Liver (tissue), 9 donors: ENCODE data around the gene PPP4R3A. TPM values are rescaled to one million over a fixed set of nuclear protein-coding genes. Genes with fewer than 3 reads are reported as not detected.

ENCODE experiments used
- DNase-seq: peaks from one replicate; pipeline ENCODE4 v3.0.0-alpha.2; 2017; ENCODE audit warnings: low spot score
- H3K27ac ChIP-seq, 2 donors: one replicate each; pipeline ENCODE4 v1.7.0; 2013; ENCODE audit warnings: inconsistent platforms in 2 of 2, low read length in 2 of 2, control low read depth in 1 of 2, low read depth in 1 of 2, mild to moderate bottlenecking in 1 of 2
- H3K27me3 ChIP-seq, 4 donors: one replicate each; pipeline versions ENCODE4 v1.6.1 to v1.7.0; 2013; ENCODE audit warnings: low read length in 3 of 4, inconsistent platforms in 1 of 4, mild to moderate bottlenecking in 1 of 4, moderate library complexity in 1 of 4; ENCODE audit not compliant: control insufficient read depth in 4 of 4, insufficient read depth in 4 of 4
- H3K36me3 ChIP-seq, 4 donors: one replicate each; pipeline versions ENCODE4 v1.6.1 to v1.7.0; 2013; ENCODE audit warnings: low read length in 3 of 4, mild to moderate bottlenecking in 3 of 4, low read depth in 1 of 4, moderate library complexity in 1 of 4; ENCODE audit not compliant: control insufficient read depth in 4 of 4, insufficient read depth in 3 of 4
- H3K4me1 ChIP-seq, 4 donors: one replicate each; pipeline versions ENCODE4 v1.6.1 to v1.7.0; 2013; ENCODE audit warnings: low read length in 3 of 4, mild to moderate bottlenecking in 3 of 4, moderate library complexity in 1 of 4; ENCODE audit not compliant: control insufficient read depth in 4 of 4, insufficient read depth in 4 of 4
- H3K4me3 ChIP-seq, 3 donors: one replicate each; pipeline versions ENCODE4 v1.6.1 to v1.7.0; 2013; ENCODE audit warnings: low read length in 3 of 3, control low read depth in 1 of 3, low read depth in 1 of 3, mild to moderate bottlenecking in 1 of 3
- H3K9ac ChIP-seq, 2 donors: one replicate each; pipeline ENCODE4 v1.7.0; 2013; ENCODE audit warnings: low read length in 2 of 2, mild to moderate bottlenecking in 2 of 2, moderate library complexity in 2 of 2, control low read depth in 1 of 2, low read depth in 1 of 2
- H3K9me3 ChIP-seq, 4 donors: one replicate each; pipeline versions ENCODE4 v1.6.1 to v1.7.0; 2013; ENCODE audit warnings: low read length in 3 of 4; ENCODE audit not compliant: control insufficient read depth in 4 of 4
- ATF3 ChIP-seq: IDR thresholded peaks from 2 replicates; pipeline ENCODE4 v1.6.1; 2016; ENCODE audit warnings: antibody characterized with exemption
- EGR1 ChIP-seq, 2 donors: IDR thresholded peaks; 2 replicates each; pipeline ENCODE4 v1.6.1; 2016 to 2018; ENCODE audit warnings: antibody characterized with exemption in 2 of 2, low read depth in 2 of 2
- FOXA1 ChIP-seq: IDR thresholded peaks from 2 replicates; pipeline ENCODE4 v1.6.1; 2016; ENCODE audit warnings: antibody characterized with exemption
- FOXA2 ChIP-seq: IDR thresholded peaks from 2 replicates; pipeline ENCODE4 v1.6.1; 2016; ENCODE audit warnings: antibody characterized with exemption
- GABPA ChIP-seq, 2 donors: IDR thresholded peaks in 1 of 2; conservative IDR thresholded peaks in 1 of 2; 2 replicates each; pipeline ENCODE4 v1.6.1; 2016; ENCODE audit warnings: antibody characterized with exemption in 2 of 2, mild to moderate bottlenecking in 1 of 2, moderate library complexity in 1 of 2
- HNF4A ChIP-seq, 2 donors: conservative IDR thresholded peaks; 2 replicates each; pipeline ENCODE4 v1.6.1; 2016; ENCODE audit warnings: antibody characterized with exemption in 2 of 2, mild to moderate bottlenecking in 2 of 2
- HNF4G ChIP-seq: IDR thresholded peaks from 2 replicates; pipeline ENCODE4 v1.6.1; 2016; ENCODE audit warnings: antibody characterized with exemption
- JUND ChIP-seq, 2 donors: IDR thresholded peaks; 2 replicates each; pipeline ENCODE4 v1.6.1; 2016; ENCODE audit warnings: antibody characterized with exemption in 2 of 2
- MAX ChIP-seq: IDR thresholded peaks from 2 replicates; pipeline ENCODE4 v1.6.1; 2016; ENCODE audit warnings: antibody characterized with exemption
- NR2F2 ChIP-seq: IDR thresholded peaks from 2 replicates; pipeline ENCODE4 v1.6.1; 2016; ENCODE audit warnings: antibody characterized with exemption
- RAD21 ChIP-seq, 2 donors: IDR thresholded peaks; 2 replicates each; pipeline ENCODE4 v1.6.1; 2016; ENCODE audit warnings: antibody characterized with exemption in 2 of 2, mild to moderate bottlenecking in 2 of 2
- REST ChIP-seq: IDR thresholded peaks from 2 replicates; pipeline ENCODE4 v1.6.1; 2016; ENCODE audit warnings: antibody characterized with exemption, mild to moderate bottlenecking
- RXRA ChIP-seq, 2 donors: IDR thresholded peaks; 2 replicates each; pipeline ENCODE4 v1.6.1; 2017 to 2018; ENCODE audit warnings: antibody characterized with exemption in 2 of 2, mild to moderate bottlenecking in 1 of 2
- SP1 ChIP-seq: IDR thresholded peaks from 2 replicates; pipeline ENCODE4 v1.6.1; 2018; ENCODE audit warnings: antibody characterized with exemption, mild to moderate bottlenecking
- TAF1 ChIP-seq: conservative IDR thresholded peaks from 2 replicates; pipeline ENCODE4 v1.6.1; 2016; ENCODE audit warnings: antibody characterized with exemption, mild to moderate bottlenecking
- YY1 ChIP-seq: IDR thresholded peaks from 2 replicates; pipeline ENCODE4 v1.6.1; 2016; ENCODE audit warnings: antibody characterized with exemption, mild to moderate bottlenecking
- ZBTB33 ChIP-seq: IDR thresholded peaks from 2 replicates; pipeline ENCODE4 v1.6.1; 2016; ENCODE audit warnings: antibody characterized with exemption
- WGBS: extraction: QIAGEN DNeasy Blood & Tissue Kit; methylation state at CpG from one replicate; pipeline ENCODE4 v1.1.7; 2013; 5-methylcytosine and 5-hydroxymethylcytosine counted together
- polyA plus RNA-seq, 2 donors: library from polyadenylated mRNA; stranded (reverse) in 1 of 2; unstranded in 1 of 2; fragments of 200-250 nt in 1 of 2; fragments of >200 nt in 1 of 2; fragmentation: Nextera tagmentation in 1 of 2; extraction: Ambion mirVana in 1 of 2; gene quantifications; one replicate each; pipeline versions ENCODE4 v1.2.1 to v1.2.3, GENCODE V29; 2013 to 2015
- total RNA-seq, 2 donors: library from RNA; depleted of rRNA; stranded (reverse); fragments of >200 nt; gene quantifications; one replicate each; pipeline ENCODE4 v1.2.3, GENCODE V29; 2014
- TF ChIP-seq, protein P1 (sequence below): fragments of 150-350 bp; IDR thresholded peaks from 2 replicates; pipeline ENCODE4 v1.5.1; 2017; ENCODE audit warnings: improper control_type of control experiment, low read depth, low read length; ENCODE audit not compliant: missing input control
- donor health status: healthy.
- donor health status: healthy.
- donor health status: healthy.
- donor health status: healthy.
- donor health status: healthy.

The PPP4R3A gene
- total and polyA plus RNA-seq, 4 donors, result 18.7 to 63.3 (median 42.5) TPM

GRCh38 chr14:91454155-91454554 is 56.0 kb downstream of the PPP4R3A start:
- TF ChIP-seq JUND (IDR thresholded peaks at IDR 0.05) (no peak), REST (no peak), RAD21 (IDR thresholded peaks at IDR 0.05) (no peak), HNF4G (no peak), FOXA1 (no peak), HNF4A (conservative IDR thresholded peaks at IDR 0.05) (no peak), TAF1 (no peak), NR2F2 (no peak), EGR1 (IDR thresholded peaks at IDR 0.05; ENCODE audit: low read depth in 2 of 2) (no peak), YY1 (no peak), GABPA (IDR thresholded peaks at IDR 0.05 in 1 of 2, conservative IDR thresholded peaks at IDR 0.05 in 1 of 2) (no peak), ZBTB33 (no peak), SP1 (no peak), RXRA (IDR thresholded peaks at IDR 0.05) (no peak), MAX (no peak), ATF3 (no peak), FOXA2 (no peak)
- TF ChIP-seq, protein P1, sequence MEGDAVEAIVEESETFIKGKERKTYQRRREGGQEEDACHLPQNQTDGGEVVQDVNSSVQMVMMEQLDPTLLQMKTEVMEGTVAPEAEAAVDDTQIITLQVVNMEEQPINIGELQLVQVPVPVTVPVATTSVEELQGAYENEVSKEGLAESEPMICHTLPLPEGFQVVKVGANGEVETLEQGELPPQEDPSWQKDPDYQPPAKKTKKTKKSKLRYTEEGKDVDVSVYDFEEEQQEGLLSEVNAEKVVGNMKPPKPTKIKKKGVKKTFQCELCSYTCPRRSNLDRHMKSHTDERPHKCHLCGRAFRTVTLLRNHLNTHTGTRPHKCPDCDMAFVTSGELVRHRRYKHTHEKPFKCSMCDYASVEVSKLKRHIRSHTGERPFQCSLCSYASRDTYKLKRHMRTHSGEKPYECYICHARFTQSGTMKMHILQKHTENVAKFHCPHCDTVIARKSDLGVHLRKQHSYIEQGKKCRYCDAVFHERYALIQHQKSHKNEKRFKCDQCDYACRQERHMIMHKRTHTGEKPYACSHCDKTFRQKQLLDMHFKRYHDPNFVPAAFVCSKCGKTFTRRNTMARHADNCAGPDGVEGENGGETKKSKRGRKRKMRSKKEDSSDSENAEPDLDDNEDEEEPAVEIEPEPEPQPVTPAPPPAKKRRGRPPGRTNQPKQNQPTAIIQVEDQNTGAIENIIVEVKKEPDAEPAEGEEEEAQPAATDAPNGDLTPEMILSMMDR, result no peak
- no peaks in the 10 kb centered on the region for H3K9me3 ChIP-seq
- no peaks in the 10 kb centered on the region for H3K4me1 ChIP-seq
- no peak overlapping the region for H3K9ac ChIP-seq
- no peak for DNase-seq
- no peaks in the 10 kb centered on the region for H3K27me3 ChIP-seq
- H3K27ac ChIP-seq, result no peak overlapping the region
- peaks cover 7 to 25% (median 18%) of the 10 kb centered on the region in 4 donors for H3K36me3 ChIP-seq
- no peak overlapping the region for H3K4me3 ChIP-seq

GRCh38 chr14:91453744-91454143 is 56.4 kb downstream of the PPP4R3A start:
- H3K4me3 ChIP-seq, result no peak overlapping the region
- WGBS, result 73% methylated on average over 5 of the region's 5 CpGs
- no peaks in the 10 kb centered on the region for H3K9me3 ChIP-seq
- TF ChIP-seq ZBTB33 (no peak), RAD21 (IDR thresholded peaks at IDR 0.05) (no peak), MAX (no peak), GABPA (IDR thresholded peaks at IDR 0.05 in 1 of 2, conservative IDR thresholded peaks at IDR 0.05 in 1 of 2) (no peak)
- TF ChIP-seq, protein P1, result no peak
- no peak overlapping the region for H3K27ac ChIP-seq
- no peaks in the 10 kb centered on the region for H3K4me1 ChIP-seq
- peaks cover 7 to 22% (median 16%) of the 10 kb centered on the region in 4 donors for H3K36me3 ChIP-seq
- no peaks in the 10 kb centered on the region for H3K27me3 ChIP-seq
- DNase-seq, result no peak
- H3K9ac ChIP-seq, result no peak overlapping the region
